NCI-H345 treated with DMSO at 0.1 percent for 48 hours (cell line): Measurements from ENCODE around the gene VSX2.
"Not testable (repeated sequence)": the region's sequence is repeated elsewhere in the genome, so short reads cannot be mapped to it uniquely, and the experiment has no call there.

ENCODE experiments used
- DNase-seq: peaks from one replicate; lab custom pipeline; 2025; ENCODE audit not compliant: unreplicated experiment; lab: John Stamatoyannopoulos, UW

The VSX2 gene

GRCh38 chr14:74257941-74258763, 18.9 kb downstream of the VSX2 start:
- no peak for DNase-seq

- no peak for DNase-seq
Measured at GRCh38 chr14:74258764-74259035, 19.5 kb downstream of the VSX2 start.

GRCh38 chr14:74259513-74259912, 20.3 kb downstream of the VSX2 start:
- DNase-seq: no peak

GRCh38 chr14:74260525-74261233, 21.4 kb downstream of the VSX2 start:
- DNase-seq: no peak

- no peak for DNase-seq
Measured at GRCh38 chr14:74261288-74261687, 22.0 kb downstream of the VSX2 start.

GRCh38 chr14:74262076-74262475, 22.8 kb downstream of the VSX2 start:
- no peak for DNase-seq

GRCh38 chr14:74263181-74263580, 23.9 kb downstream of the VSX2 start:
- no peak for DNase-seq

GRCh38 chr14:74263921-74264320, 24.7 kb downstream of the VSX2 start:
- DNase-seq: no peak

- no peak for DNase-seq
Measured at GRCh38 chr14:74265301-74265965, 26.2 kb downstream of the VSX2 start.

GRCh38 chr14:74267588-74267987, 28.3 kb downstream of the VSX2 start:
- DNase-seq: no peak

- not testable (repeated sequence) for DNase-seq
Measured at GRCh38 chr14:74270382-74271177, 31.3 kb downstream of the VSX2 start.

GRCh38 chr14:74271365-74271764, 32.1 kb downstream of the VSX2 start:
- DNase-seq: no peak

GRCh38 chr14:74275241-74275841, 36.1 kb downstream of the VSX2 start:
- DNase-seq: peak; percentile 57

- DNase-seq: no peak
Measured at GRCh38 chr14:74278080-74278479, 38.8 kb downstream of the VSX2 start.

- DNase-seq: no peak
Measured at GRCh38 chr14:74281069-74281468, 41.8 kb downstream of the VSX2 start.

- DNase-seq: no peak
Measured at GRCh38 chr14:74286736-74287135, 47.5 kb downstream of the VSX2 start.

GRCh38 chr14:74289801-74290200, 50.6 kb downstream of the VSX2 start:
- DNase-seq: no peak

GRCh38 chr14:74290415-74290814, 51.2 kb downstream of the VSX2 start:
- no peak for DNase-seq

GRCh38 chr14:74292061-74292460, 52.8 kb downstream of the VSX2 start:
- DNase-seq: no peak

GRCh38 chr14:74293606-74294005, 54.4 kb downstream of the VSX2 start:
- no peak for DNase-seq

- no peak for DNase-seq
Measured at GRCh38 chr14:74296037-74296467, 56.8 kb downstream of the VSX2 start.
